Measurements from ENCODE around the gene PCDHGA9.
"Not testable (repeated sequence)": the region's sequence is repeated elsewhere in the genome, so short reads cannot be mapped to it uniquely, and the experiment has no call there.

PCDHGA9 gene

GRCh38 chr5:141384471-141385267 lies 17.9 kb upstream of the PCDHGA9 start:
- peaks cover 0 to 4% (median 0%) of the 10 kb centered on the region in 5 donors for H3K4me1 ChIP-seq (ENCODE audit: control insufficient read depth in 5 of 5, insufficient read depth in 5 of 5, low read length in 5 of 5)
- H3K36me3 ChIP-seq (ENCODE audit: control insufficient read depth in 5 of 5, insufficient read depth in 5 of 5, low read length in 5 of 5) = no peaks in the 10 kb centered on the region
- H3K9me3 ChIP-seq (ENCODE audit: control insufficient read depth in 5 of 5, low read length in 5 of 5) = peaks cover 35 to 78% (median 74%) of the 10 kb centered on the region in 5 donors
- H3K27me3 ChIP-seq (ENCODE audit: control insufficient read depth in 5 of 5, insufficient read depth in 4 of 5, low read length in 5 of 5) = peaks cover 0 to 11% (median 0%) of the 10 kb centered on the region in 5 donors
- peak overlapping the region in 4 of 5 donors; percentile 23 to 64 (median 42) for H3K4me3 ChIP-seq (ENCODE audit: low read depth in 1 of 5, low read length in 5 of 5)
- H3K27ac ChIP-seq (ENCODE audit: low read depth, low read length) = no peak overlapping the region
- no peak overlapping the region for H3K9ac ChIP-seq (ENCODE audit: low read length in 5 of 5)

GRCh38 chr5:141387557-141388311 lies 14.8 kb upstream of the PCDHGA9 start, which contains the start of gene PCDHGB4:
Gene PCDHGB4 (plus strand): TSS chr5:141387698. CDS start chr5:141387885, 187 bp downstream.
- H3K4me1 ChIP-seq (ENCODE audit: control insufficient read depth in 5 of 5, insufficient read depth in 5 of 5, low read length in 5 of 5); H3K9ac ChIP-seq (ENCODE audit: low read length in 5 of 5); H3K27ac ChIP-seq (ENCODE audit: low read depth, low read length); H3K36me3 ChIP-seq (ENCODE audit: control insufficient read depth in 5 of 5, insufficient read depth in 5 of 5, low read length in 5 of 5): not testable (repeated sequence)
- H3K27me3 ChIP-seq (ENCODE audit: control insufficient read depth in 5 of 5, insufficient read depth in 4 of 5, low read length in 5 of 5) = peaks cover 0 to 14% (median 0%) of the 10 kb centered on the region in 5 donors
- H3K4me3 ChIP-seq (ENCODE audit: low read depth in 1 of 5, low read length in 5 of 5) = peak within 1 kb of the TSS; percentile 0 to 52 (median 50)
- peaks cover 34 to 88% (median 69%) of the 10 kb centered on the region in 5 donors for H3K9me3 ChIP-seq (ENCODE audit: control insufficient read depth in 5 of 5, low read length in 5 of 5)

- Histone ChIP-seq H3K27me3 (ENCODE audit: control insufficient read depth in 5 of 5, insufficient read depth in 4 of 5, low read length in 5 of 5) (peaks cover 0 to 14% (median 0%) of the 10 kb centered on the region in 5 donors), H3K4me1 (ENCODE audit: control insufficient read depth in 5 of 5, insufficient read depth in 5 of 5, low read length in 5 of 5) (no peaks in the 10 kb centered on the region), H3K4me3 (ENCODE audit: low read depth in 1 of 5, low read length in 5 of 5) (peak overlapping the region in 4 of 5 donors; percentile 29 to 52 (median 49)), H3K27ac (ENCODE audit: low read depth, low read length) (no peak overlapping the region), H3K9me3 (ENCODE audit: control insufficient read depth in 5 of 5, low read length in 5 of 5) (peaks cover 31 to 88% (median 68%) of the 10 kb centered on the region in 5 donors), H3K9ac (ENCODE audit: low read length in 5 of 5) (no peak overlapping the region), H3K36me3 (ENCODE audit: control insufficient read depth in 5 of 5, insufficient read depth in 5 of 5, low read length in 5 of 5) (no peaks in the 10 kb centered on the region)
Observed at GRCh38 chr5:141388661-141389060, 13.9 kb upstream of the PCDHGA9 start.

GRCh38 chr5:141389153-141390042 lies 13.2 kb upstream of the PCDHGA9 start:
- H3K27me3 ChIP-seq (ENCODE audit: control insufficient read depth in 5 of 5, insufficient read depth in 4 of 5, low read length in 5 of 5) = peaks cover 0 to 13% (median 0%) of the 10 kb centered on the region in 5 donors
- peaks cover 32 to 88% (median 71%) of the 10 kb centered on the region in 5 donors for H3K9me3 ChIP-seq (ENCODE audit: control insufficient read depth in 5 of 5, low read length in 5 of 5)
- no peak overlapping the region for H3K9ac ChIP-seq (ENCODE audit: low read length in 5 of 5)
- H3K4me1 ChIP-seq (ENCODE audit: control insufficient read depth in 5 of 5, insufficient read depth in 5 of 5, low read length in 5 of 5) = no peaks in the 10 kb centered on the region
- H3K4me3 ChIP-seq (ENCODE audit: low read depth in 1 of 5, low read length in 5 of 5) = peak overlapping the region; percentile 41 to 52 (median 50)
- no peak overlapping the region for H3K27ac ChIP-seq (ENCODE audit: low read depth, low read length)
- no peaks in the 10 kb centered on the region for H3K36me3 ChIP-seq (ENCODE audit: control insufficient read depth in 5 of 5, insufficient read depth in 5 of 5, low read length in 5 of 5)

GRCh38 chr5:141392429-141393198 lies 10.0 kb upstream of the PCDHGA9 start, which contains the start of gene PCDHGA8:
Gene PCDHGA8 (plus strand): TSS chr5:141392633. CDS start chr5:141392814, 181 bp downstream.
- Histone ChIP-seq H3K36me3 (ENCODE audit: control insufficient read depth in 5 of 5, insufficient read depth in 5 of 5, low read length in 5 of 5) (no peaks in the 10 kb centered on the region), H3K27ac (ENCODE audit: low read depth, low read length) (no peak within 1 kb of the TSS), H3K9me3 (ENCODE audit: control insufficient read depth in 5 of 5, low read length in 5 of 5) (peaks cover 32 to 75% (median 57%) of the 10 kb centered on the region in 5 donors), H3K4me3 (ENCODE audit: low read depth in 1 of 5, low read length in 5 of 5) (peak within 1 kb of the TSS in 4 of 5 donors; percentile 17 to 52 (median 22)), H3K27me3 (ENCODE audit: control insufficient read depth in 5 of 5, insufficient read depth in 4 of 5, low read length in 5 of 5) (peaks cover 0 to 10% (median 4%) of the 10 kb centered on the region in 5 donors), H3K9ac (ENCODE audit: low read length in 5 of 5) (no peak within 1 kb of the TSS), H3K4me1 (ENCODE audit: control insufficient read depth in 5 of 5, insufficient read depth in 5 of 5, low read length in 5 of 5) (no peaks in the 10 kb centered on the region)

GRCh38 chr5:141393267-141393666 lies 9.3 kb upstream of the PCDHGA9 start:
- Histone ChIP-seq H3K4me1 (ENCODE audit: control insufficient read depth in 5 of 5, insufficient read depth in 5 of 5, low read length in 5 of 5) (no peaks in the 10 kb centered on the region), H3K27ac (ENCODE audit: low read depth, low read length) (no peak overlapping the region), H3K4me3 (ENCODE audit: low read depth in 1 of 5, low read length in 5 of 5) (peak overlapping the region in 4 of 5 donors; percentile 17 to 52 (median 20)), H3K36me3 (ENCODE audit: control insufficient read depth in 5 of 5, insufficient read depth in 5 of 5, low read length in 5 of 5) (no peaks in the 10 kb centered on the region), H3K27me3 (ENCODE audit: control insufficient read depth in 5 of 5, insufficient read depth in 4 of 5, low read length in 5 of 5) (peaks cover 0 to 10% (median 4%) of the 10 kb centered on the region in 5 donors), H3K9ac (ENCODE audit: low read length in 5 of 5) (no peak overlapping the region), H3K9me3 (ENCODE audit: control insufficient read depth in 5 of 5, low read length in 5 of 5) (peaks cover 30 to 75% (median 55%) of the 10 kb centered on the region in 5 donors)

GRCh38 chr5:141394401-141395187 lies 8.0 kb upstream of the PCDHGA9 start:
- H3K9ac ChIP-seq (ENCODE audit: low read length in 5 of 5); H3K36me3 ChIP-seq (ENCODE audit: control insufficient read depth in 5 of 5, insufficient read depth in 5 of 5, low read length in 5 of 5); H3K4me1 ChIP-seq (ENCODE audit: control insufficient read depth in 5 of 5, insufficient read depth in 5 of 5, low read length in 5 of 5); H3K27ac ChIP-seq (ENCODE audit: low read depth, low read length): not testable (repeated sequence)
- H3K4me3 ChIP-seq (ENCODE audit: low read depth in 1 of 5, low read length in 5 of 5) = peak overlapping the region in 3 of 5 donors; percentile 11 to 35 (median 28)
- peaks cover 33 to 75% (median 54%) of the 10 kb centered on the region in 5 donors for H3K9me3 ChIP-seq (ENCODE audit: control insufficient read depth in 5 of 5, low read length in 5 of 5)
- peaks cover 0 to 14% (median 6%) of the 10 kb centered on the region in 5 donors for H3K27me3 ChIP-seq (ENCODE audit: control insufficient read depth in 5 of 5, insufficient read depth in 4 of 5, low read length in 5 of 5)

- H3K9me3 ChIP-seq (ENCODE audit: control insufficient read depth in 5 of 5, low read length in 5 of 5) = peaks cover 26 to 70% (median 53%) of the 10 kb centered on the region in 5 donors
- H3K27ac ChIP-seq (ENCODE audit: low read depth, low read length); H3K36me3 ChIP-seq (ENCODE audit: control insufficient read depth in 5 of 5, insufficient read depth in 5 of 5, low read length in 5 of 5): not testable (repeated sequence)
Observed at GRCh38 chr5:141397756-141398551, 4.6 kb upstream of the PCDHGA9 start, which contains the start of gene PCDHGB5. Gene PCDHGB5 (plus strand): TSS chr5:141397947. CDS start chr5:141398128, 181 bp downstream.

More at GRCh38 chr5:141397756-141398551, 4.6 kb upstream of the PCDHGA9 start, which contains the start of gene PCDHGB5:
- H3K27me3 ChIP-seq (ENCODE audit: control insufficient read depth in 5 of 5, insufficient read depth in 4 of 5, low read length in 5 of 5) = peaks cover 0 to 14% (median 6%) of the 10 kb centered on the region in 5 donors
- peaks cover 0 to 10% (median 2%) of the 10 kb centered on the region in 5 donors for H3K4me1 ChIP-seq (ENCODE audit: control insufficient read depth in 5 of 5, insufficient read depth in 5 of 5, low read length in 5 of 5)
- not testable (repeated sequence) for H3K9ac ChIP-seq (ENCODE audit: low read length in 5 of 5)
- H3K4me3 ChIP-seq (ENCODE audit: low read depth in 1 of 5, low read length in 5 of 5) = peak within 1 kb of the TSS; percentile 40 to 60 (median 55)
